Activated CD8-positive, alpha-beta memory T cell treated with anti-CD3 and anti-CD28 coated beads, Interleukin-2, amount 50 U/mL, for 4 hours (primary cell): ENCODE measurements around the gene VASH1.
"Not testable (repeated sequence)": the region's sequence is repeated elsewhere in the genome, so short reads cannot be mapped to it uniquely, and the experiment has no call there.

Source experiments
- DNase-seq: peaks from one replicate; pipeline ENCODE4 v3.0.0-alpha.2; 2020

Gene VASH1

GRCh38 chr14:76761136-76761959, at the start of gene VASH1:
Gene VASH1, plus strand, starts transcription at chr14:76761468. Its CDS starts 1,354 bp downstream, at chr14:76762822.
- peak; percentile 61 for DNase-seq

GRCh38 chr14:76713121-76713520, 48.1 kb upstream of the VASH1 start:
- DNase-seq: no peak

DNA sequence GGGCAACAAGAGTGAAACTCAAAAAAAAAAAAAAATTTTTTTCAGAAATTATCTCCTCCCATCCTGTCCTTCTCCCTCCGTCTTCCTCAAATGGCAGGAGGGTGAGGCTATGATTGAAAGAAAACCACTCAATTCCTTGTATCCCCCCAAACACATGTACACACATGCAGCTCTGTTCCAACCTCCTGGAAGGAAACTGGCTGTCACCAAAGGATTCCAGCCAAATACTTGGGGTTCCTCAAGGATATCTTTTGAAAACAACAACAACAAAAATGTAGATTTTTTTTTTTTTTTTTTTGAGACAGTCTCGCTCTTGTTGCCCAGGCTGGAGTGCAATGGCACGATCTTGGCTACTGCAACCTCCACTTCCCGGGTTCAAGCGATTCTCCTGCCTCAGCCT, 46.8 kb upstream of the VASH1 start:
- no peak for DNase-seq

DNA sequence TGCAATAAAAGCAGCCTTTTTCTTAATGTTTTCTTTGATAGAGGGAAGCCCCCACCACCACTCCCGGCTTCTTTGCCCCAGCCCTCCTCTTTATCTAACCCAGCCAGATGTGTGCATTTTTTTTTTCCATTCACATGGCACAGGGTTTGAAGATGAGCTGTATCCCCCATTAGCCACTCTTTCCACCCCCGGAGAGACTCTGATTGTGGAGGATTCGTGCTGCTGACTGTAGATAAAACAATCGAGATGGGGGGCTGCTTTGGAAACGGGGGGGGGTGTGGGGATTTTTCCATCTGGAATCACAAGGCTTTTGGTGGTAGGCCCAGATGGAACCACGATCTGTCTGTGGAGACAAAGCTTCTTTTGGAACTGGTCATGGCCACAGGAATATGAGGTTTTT, 46.2 kb upstream of the VASH1 start:
- no peak for DNase-seq

DNA sequence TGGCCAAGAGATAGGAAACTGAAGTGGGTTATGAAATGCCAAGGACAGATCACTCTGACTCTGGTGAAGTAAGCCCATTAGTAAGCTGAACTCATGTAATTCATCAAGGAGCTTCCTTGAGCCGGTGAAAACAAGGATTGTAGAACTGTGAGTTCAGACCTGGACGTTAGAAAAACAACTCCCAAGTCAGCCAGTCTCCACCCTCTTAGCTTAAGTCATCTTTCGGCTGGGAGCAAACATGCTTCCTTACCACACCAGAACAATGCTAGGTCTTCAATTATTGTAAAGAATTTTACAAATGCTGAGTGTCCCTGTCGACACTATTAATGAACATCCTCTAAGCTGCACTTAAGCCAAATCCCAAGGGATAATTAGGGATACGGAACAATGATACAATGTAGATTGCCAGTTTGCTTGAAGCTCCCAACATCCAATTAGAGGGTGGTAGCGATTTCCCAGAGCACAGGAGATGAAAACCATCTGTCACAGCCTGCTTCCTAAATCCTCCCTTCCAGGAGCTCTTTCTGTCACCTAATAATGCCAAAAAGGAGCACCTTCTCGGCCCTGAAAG, 45.7 kb upstream of the VASH1 start:
- DNase-seq: no peak

GRCh38 chr14:76716285-76716684, 45.0 kb upstream of the VASH1 start:
- DNase-seq: no peak

GRCh38 chr14:76717508-76718290, 43.6 kb upstream of the VASH1 start:
- DNase-seq: no peak

GRCh38 chr14:76718306-76719040, 42.8 kb upstream of the VASH1 start:
- no peak for DNase-seq

GRCh38 chr14:76719666-76720065, 41.6 kb upstream of the VASH1 start:
- DNase-seq: no peak

DNA sequence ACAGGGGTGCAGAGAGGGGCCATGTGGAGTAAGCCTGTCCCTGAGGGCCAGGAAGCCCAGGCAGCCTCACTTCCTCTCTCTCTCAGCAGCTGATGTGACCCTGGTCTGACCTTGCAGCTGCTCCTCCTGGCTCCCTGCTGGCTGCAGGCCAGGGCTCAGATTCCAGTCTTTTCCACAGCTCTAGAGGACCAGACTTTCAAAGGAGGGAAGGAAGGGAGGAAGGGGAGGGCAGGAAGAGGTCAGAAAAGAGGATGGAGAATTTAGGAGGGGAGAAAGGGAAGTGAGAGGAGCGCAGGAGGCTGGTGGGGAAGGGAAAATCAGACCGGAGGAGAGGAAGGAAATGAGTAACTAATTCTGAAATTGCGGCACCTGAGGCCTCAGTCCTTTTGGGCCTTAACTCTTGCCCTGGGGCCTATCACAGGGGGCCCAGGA, 40.9 kb upstream of the VASH1 start:
- DNase-seq: no peak

DNA sequence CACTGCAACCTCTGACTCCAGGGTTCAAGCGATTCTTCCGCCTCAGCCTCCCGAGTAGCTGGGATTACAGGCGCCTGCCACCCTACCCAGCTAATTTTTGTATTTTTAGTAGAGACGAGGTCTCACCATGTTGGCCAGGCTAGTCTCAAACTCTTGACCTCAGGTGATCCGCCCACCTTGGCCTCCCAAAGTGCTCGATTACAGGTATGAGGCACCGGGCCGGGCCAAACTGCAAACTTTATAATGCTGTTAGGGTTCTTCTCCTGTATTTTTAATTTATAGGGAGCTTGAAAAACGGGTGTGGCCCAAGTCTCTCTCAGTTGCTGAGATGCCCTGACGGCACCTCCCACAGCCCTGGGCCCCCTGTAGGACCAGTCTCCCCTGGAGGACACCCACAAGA, 39.8 kb upstream of the VASH1 start:
- not testable (repeated sequence) for DNase-seq

GRCh38 chr14:76724651-76725550, 36.4 kb upstream of the VASH1 start:
- DNase-seq: no peak

DNA sequence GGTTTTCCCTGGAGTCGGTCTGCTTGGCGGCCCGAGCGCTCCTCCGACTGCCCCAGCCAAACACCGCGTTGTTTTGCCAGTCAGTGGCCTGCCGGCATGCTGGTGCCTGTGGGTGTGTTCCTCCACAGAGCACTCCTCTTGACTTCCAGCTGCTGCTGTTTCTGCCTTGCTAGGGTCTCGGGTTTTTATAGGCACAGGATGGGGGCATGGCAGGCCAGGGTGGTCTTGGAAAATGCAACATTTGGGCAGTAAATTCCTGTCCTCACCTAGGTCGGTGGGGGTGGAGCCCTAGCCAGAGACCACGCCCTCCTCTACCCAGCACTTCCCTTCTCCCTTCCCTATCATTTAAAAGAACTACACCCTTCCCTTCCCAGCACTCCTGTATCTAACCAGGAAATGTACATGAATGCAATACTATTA, 34.7 kb upstream of the VASH1 start:
- no peak for DNase-seq

DNA sequence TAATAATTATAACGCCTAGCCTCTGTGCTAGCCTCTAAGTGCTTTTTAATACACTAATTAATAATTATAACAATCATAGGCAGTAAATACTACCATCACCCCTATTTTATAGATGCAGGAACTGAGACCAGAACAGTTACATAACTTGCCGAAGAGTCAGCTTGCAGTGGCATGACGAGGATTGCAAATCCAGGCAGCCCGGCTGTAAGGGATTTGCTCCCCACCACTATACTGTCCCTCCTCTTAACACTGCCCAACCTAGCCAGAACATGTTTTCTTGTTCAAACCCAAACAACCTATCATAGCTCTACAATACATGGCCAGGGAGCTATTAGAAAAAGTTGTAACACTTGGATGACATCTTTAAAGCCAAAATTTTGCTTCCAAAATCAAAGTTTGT, 33.9 kb upstream of the VASH1 start:
- no peak for DNase-seq

- DNase-seq: no peak
Observed at GRCh38 chr14:76727901-76728300, 33.4 kb upstream of the VASH1 start.

- no peak for DNase-seq
Observed at GRCh38 chr14:76729258-76729657, 32.0 kb upstream of the VASH1 start.

GRCh38 chr14:76729953-76730505, 31.2 kb upstream of the VASH1 start:
- DNase-seq: no peak

- not testable (repeated sequence) for DNase-seq
Observed at GRCh38 chr14:76734501-76734900, 26.8 kb upstream of the VASH1 start.

DNA sequence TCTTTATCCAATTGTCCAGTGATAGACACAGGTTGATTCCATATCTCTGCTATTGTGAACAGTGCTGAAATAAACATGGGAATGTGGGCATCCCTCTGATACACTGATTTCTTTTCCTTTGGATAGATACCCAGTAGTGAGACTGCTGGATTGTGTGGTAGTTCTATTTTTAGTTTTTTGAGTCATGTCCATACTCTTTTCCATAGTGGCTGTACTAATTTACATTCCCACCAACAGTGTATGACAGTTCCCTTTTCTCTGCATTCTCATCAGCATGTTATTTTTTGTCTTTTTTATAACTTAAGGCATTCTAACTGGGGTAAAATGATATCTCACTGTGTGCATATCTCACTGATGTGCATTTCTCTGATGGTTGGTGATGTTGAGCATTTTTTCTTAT, 24.8 kb upstream of the VASH1 start:
- DNase-seq: no peak

DNA sequence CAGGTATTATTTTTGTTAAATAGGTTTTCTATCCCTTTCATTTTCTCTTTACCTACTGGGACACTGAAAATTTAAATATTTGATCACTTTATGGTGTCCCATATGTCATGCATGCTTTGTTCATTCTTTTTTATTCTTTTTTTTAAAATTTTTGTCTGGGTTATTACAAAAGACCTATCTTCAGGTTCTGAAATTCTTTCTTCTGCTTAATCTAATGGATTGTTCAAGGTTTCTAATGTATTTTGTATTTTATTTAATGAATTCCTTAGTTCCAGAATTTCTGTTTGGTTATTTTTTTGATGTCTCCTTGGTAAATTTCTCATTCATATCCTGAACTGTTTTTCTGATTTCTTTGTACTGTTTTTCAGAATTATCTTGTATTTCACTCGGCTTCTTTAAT, 20.2 kb upstream of the VASH1 start:
- no peak for DNase-seq

DNA sequence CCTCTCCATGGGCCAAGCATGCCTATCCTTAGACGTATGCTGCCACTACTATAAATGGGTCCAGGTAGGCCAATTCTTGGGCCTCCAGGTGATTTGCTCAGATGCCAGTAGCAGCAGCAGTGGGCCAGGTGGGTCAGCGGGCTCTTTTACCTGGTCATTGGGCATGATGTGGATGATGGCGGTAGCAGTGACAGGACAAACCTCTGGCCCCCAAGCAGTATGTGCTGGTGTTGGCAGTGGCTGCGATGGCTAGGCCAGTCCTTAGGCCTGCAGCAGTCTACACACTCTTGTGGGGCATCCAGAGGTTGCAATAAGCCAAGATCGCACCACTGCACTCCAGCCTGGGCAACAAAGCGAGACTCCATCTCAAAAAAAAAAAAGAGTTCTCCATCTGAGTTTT, 19.1 kb upstream of the VASH1 start:
- DNase-seq: no peak

- no peak for DNase-seq
Observed at GRCh38 chr14:76742966-76743365, 18.3 kb upstream of the VASH1 start.
